CD14-positive monocyte (primary cell): ENCODE data around the gene HDAC10. TPM values are rescaled to one million over a fixed set of nuclear protein-coding genes. Genes with fewer than 3 reads are reported as not detected.

ENCODE experiments used
- DNase-seq, 3 donors: peaks; one replicate each; pipeline ENCODE4 v3.0.0-alpha.2; 2011 to 2022
- H2AFZ ChIP-seq: 2 replicates; pipeline ENCODE4 v1.6.0; 2012; ENCODE audit warnings: mild to moderate bottlenecking, low read depth, low read length, inconsistent platforms; ENCODE audit not compliant: insufficient read depth, poor library complexity, severe bottlenecking
- H3K27ac ChIP-seq, 2 donors: 1 replicate in 1 of 2; 2 replicates in 1 of 2; pipeline ENCODE4 v1.5.1; 2012 to 2013; ENCODE audit warnings: low read length in 2 of 2, control low read depth in 1 of 2, inconsistent platforms in 1 of 2, low read depth in 1 of 2, mild to moderate bottlenecking in 1 of 2
- H3K27me3 ChIP-seq, 2 donors: one replicate each; pipeline versions ENCODE4 v1.6.0 to v1.6.1; 2011 to 2013; ENCODE audit warnings: low read length in 2 of 2; ENCODE audit not compliant: control insufficient read depth in 2 of 2, insufficient read depth in 2 of 2
- H3K36me3 ChIP-seq, 2 donors: replicated peaks in 1 of 2; 1 replicate in 1 of 2; 2 replicates in 1 of 2; pipeline versions ENCODE4 v1.5.1 to v1.6.1; 2012 to 2013; ENCODE audit warnings: low read length in 2 of 2, control low read depth in 1 of 2, inconsistent platforms in 1 of 2, mild to moderate bottlenecking in 1 of 2; ENCODE audit not compliant: insufficient read depth in 2 of 2, control insufficient read depth in 1 of 2
- H3K4me1 ChIP-seq, 2 donors: 1 replicate in 1 of 2; 2 replicates in 1 of 2; pipeline versions ENCODE4 v1.5.1 to v1.6.1; 2012 to 2013; ENCODE audit warnings: low read length in 2 of 2, control low read depth in 1 of 2, inconsistent platforms in 1 of 2, mild to moderate bottlenecking in 1 of 2, moderate library complexity in 1 of 2; ENCODE audit not compliant: insufficient read depth in 2 of 2, control insufficient read depth in 1 of 2
- H3K4me2 ChIP-seq: replicated peaks from 2 replicates; pipeline ENCODE3; 2012; ENCODE audit warnings: low read length, moderate library complexity, mild to moderate bottlenecking; ENCODE audit not compliant: poor library complexity, severe bottlenecking; ENCODE audit errors: extremely low read depth
- H3K4me3 ChIP-seq, 3 experiments: fragments of 200-600 bp in 1 of 3; sonication (generic) in 1 of 3; replicated peaks in 1 of 3; 1 replicate in 2 of 3; 2 replicates in 1 of 3; pipeline ENCODE4 v1.5.1; 2011 to 2013; ENCODE audit warnings: low read length in 3 of 3, mild to moderate bottlenecking in 3 of 3, control low read depth in 2 of 3, low read depth in 2 of 3, inconsistent platforms in 1 of 3, moderate library complexity in 1 of 3
- H3K79me2 ChIP-seq: 2 replicates; pipeline ENCODE4 v1.6.0; 2012; ENCODE audit warnings: mild to moderate bottlenecking, control low read depth, inconsistent platforms, low read length, moderate library complexity; ENCODE audit not compliant: insufficient read depth
- H3K9ac ChIP-seq: 2 replicates; pipeline ENCODE4 v1.6.0; 2017; ENCODE audit warnings: low read length, mild to moderate bottlenecking; ENCODE audit not compliant: insufficient read depth, poor library complexity, severe bottlenecking
- H3K9me3 ChIP-seq, 2 donors: replicated peaks in 1 of 2; 1 replicate in 1 of 2; 2 replicates in 1 of 2; pipeline versions ENCODE4 v1.5.1 to v1.6.1; 2012 to 2013; ENCODE audit warnings: low read length in 2 of 2, control low read depth in 1 of 2; ENCODE audit not compliant: control insufficient read depth in 1 of 2, insufficient read depth in 1 of 2
- H4K20me1 ChIP-seq: 2 replicates; pipeline ENCODE4 v1.6.0; 2012; ENCODE audit warnings: mild to moderate bottlenecking, low read length, control low read depth, moderate library complexity; ENCODE audit not compliant: insufficient read depth
- H3K27ac Mint-ChIP-seq, 7 donors: one replicate each; pipeline ENCODE4 v1.8.0; 2020; ENCODE audit warnings: mild to moderate bottlenecking in 7 of 7, mixed read lengths in 7 of 7, moderate library complexity in 6 of 7, inconsistent platforms in 2 of 7
- H3K27me3 Mint-ChIP-seq, 3 donors: one replicate each; pipeline ENCODE4 v1.8.0; 2021 to 2022; ENCODE audit warnings: low read depth in 3 of 3, mild to moderate bottlenecking in 3 of 3, mixed read lengths in 3 of 3, moderate library complexity in 3 of 3, inconsistent platforms in 1 of 3
- H3K36me3 Mint-ChIP-seq, 2 donors: one replicate each; pipeline ENCODE4 v1.8.0; 2020; ENCODE audit warnings: mixed read lengths in 2 of 2, inconsistent platforms in 1 of 2, mild to moderate bottlenecking in 1 of 2
- H3K4me1 Mint-ChIP-seq: one replicate; pipeline ENCODE4 v1.8.0; 2020; ENCODE audit warnings: mild to moderate bottlenecking, mixed read lengths
- H3K4me3 Mint-ChIP-seq, 2 donors: one replicate each; pipeline ENCODE4 v1.8.0; 2020; ENCODE audit warnings: mild to moderate bottlenecking in 2 of 2, mixed read lengths in 2 of 2, moderate library complexity in 1 of 2
- H3K9me3 Mint-ChIP-seq, 7 donors: one replicate each; pipeline ENCODE4 v1.8.0; 2020 to 2022; ENCODE audit warnings: mixed read lengths in 7 of 7, mild to moderate bottlenecking in 6 of 7, moderate library complexity in 6 of 7, inconsistent platforms in 2 of 7
- CTCF ChIP-seq: fragments of 200-600 bp; IDR thresholded peaks from one replicate; pipeline ENCODE4 v1.8.0; 2022; ENCODE audit warnings: antibody characterized with exemption, mild to moderate bottlenecking
- WGBS: methylation state at CpG from one replicate; pipeline ENCODE4 v1.1.5; 2013; ENCODE audit warnings: missing lambda C conversion rate; ENCODE audit not compliant: insufficient coverage; 5-methylcytosine and 5-hydroxymethylcytosine counted together
- intact Hi-C, 2 donors: fragments of 100-400 bp; cut with micrococcal nuclease; formaldehyde crosslinking; loops; one replicate each; pipeline versions ENCODE4 v1.15.0 to v1.15.1; 2023
- polyA plus RNA-seq, 3 donors: library from polyadenylated mRNA; depleted of rRNA in 1 of 3; unstranded in 2 of 3; stranded (reverse) in 1 of 3; fragments of 300-500 nt in 2 of 3; fragments of >200 nt in 1 of 3; fragmentation: Illumina TruSeq in 2 of 3; gene quantifications; 1 replicate in 2 of 3; 2 replicates in 1 of 3; pipeline ENCODE4 v1.2.3, GENCODE V29; 2012 to 2021

Gene HDAC10
- polyA plus RNA-seq, 3 donors = 9.2 to 148 (median 13.7) TPM

GRCh38 chr22:50227579-50228215 lies 23.4 kb downstream of the HDAC10 start:
- Histone ChIP-seq H3K4me3 (no peak overlapping the region), H3K79me2 (no peaks in the 10 kb centered on the region), H4K20me1 (no peaks in the 10 kb centered on the region), H3K36me3 (peaks cover 59 to 80% of the 10 kb centered on the region in 2 donors), H3K4me2 (no peak overlapping the region), H3K27me3 (no peaks in the 10 kb centered on the region), H3K9ac (no peak overlapping the region), H3K9me3 (no peaks in the 10 kb centered on the region), H2AFZ (no peak overlapping the region), H3K4me1 (no peaks in the 10 kb centered on the region), H3K27ac (no peak overlapping the region)
- no peak overlapping the region for H3K4me3 Mint-ChIP-seq
- WGBS = 93% methylated on average over 22 of the region's 25 CpGs
- H3K27ac Mint-ChIP-seq = peak overlapping the region in 1 of 7 donors; percentile 44
- intact Hi-C loops = no loop called here
- no peak for DNase-seq
- H3K9me3 Mint-ChIP-seq = no peaks in the 10 kb centered on the region
- H3K27me3 Mint-ChIP-seq = peaks cover 0 to 2% (median 0%) of the 10 kb centered on the region in 3 donors
- no peak for TF ChIP-seq CTCF
- no peaks in the 10 kb centered on the region for H3K4me1 Mint-ChIP-seq
- H3K36me3 Mint-ChIP-seq = peaks cover 55 to 88% of the 10 kb centered on the region in 2 donors

GRCh38 chr22:50226875-50227165 lies 24.2 kb downstream of the HDAC10 start:
- Mint-ChIP-seq H3K36me3 (peaks cover 57 to 88% of the 10 kb centered on the region in 2 donors), H3K4me3 (no peak overlapping the region), H3K27me3 (peaks cover 0 to 2% (median 0%) of the 10 kb centered on the region in 3 donors), H3K4me1 (no peaks in the 10 kb centered on the region), H3K9me3 (no peaks in the 10 kb centered on the region), H3K27ac (no peak overlapping the region)
- intact Hi-C loops = no loop called here
- H3K79me2 ChIP-seq = no peaks in the 10 kb centered on the region
- H3K9me3 ChIP-seq = no peaks in the 10 kb centered on the region
- no peak overlapping the region for H3K9ac ChIP-seq
- no peaks in the 10 kb centered on the region for H3K4me1 ChIP-seq
- no peak overlapping the region for H2AFZ ChIP-seq
- no peaks in the 10 kb centered on the region for H3K27me3 ChIP-seq
- no peak overlapping the region for H3K4me2 ChIP-seq
- H3K36me3 ChIP-seq = peaks cover 61 to 83% of the 10 kb centered on the region in 2 donors
- 97% methylated on average over 18 of the region's 18 CpGs for WGBS
- no peak overlapping the region for H3K27ac ChIP-seq
- TF ChIP-seq CTCF = no peak
- no peak for DNase-seq
- H4K20me1 ChIP-seq = no peaks in the 10 kb centered on the region
- no peak overlapping the region for H3K4me3 ChIP-seq
